Stomach (tissue), 4 donors: ENCODE data around the gene GLRX.

ENCODE experiments used
- CTCF ChIP-seq, 7 experiments: fragments of 450-650 bp in 4 of 7; fragments of 200-600 bp in 3 of 7; sonication (generic) in 3 of 7; IDR thresholded peaks; one replicate each; pipeline ENCODE4 v1.5.1; 2016 to 2019; ENCODE audit warnings: antibody characterized with exemption in 7 of 7, control low read depth in 2 of 7, mild to moderate bottlenecking in 1 of 7
- POLR2A ChIP-seq, 4 donors: fragments of 450-650 bp; IDR thresholded peaks; one replicate each; pipeline ENCODE4 v1.6.1; 2016; ENCODE audit warnings: antibody characterized with exemption in 4 of 4, control low read depth in 2 of 4, mild to moderate bottlenecking in 1 of 4, moderate library complexity in 1 of 4
- POLR2AphosphoS5 ChIP-seq, 3 donors: sonication (generic); formaldehyde crosslinking; IDR thresholded peaks; one replicate each; pipeline ENCODE4 v1.6.1; 2016; ENCODE audit warnings: antibody characterized with exemption in 3 of 3

- TF ChIP-seq CTCF (IDR thresholded peaks at IDR 0.05) (no peak), POLR2A (IDR thresholded peaks at IDR 0.05) (no peak), POLR2AphosphoS5 (IDR thresholded peaks at IDR 0.05) (peak; percentile 74 to 90 (median 89))
These were observed 34.8 kb upstream of the GLRX start for GRCh38 chr5:95857185-95857945.
